Hematopoietic multipotent progenitor cell treated with erythropoietin and hydrocortisone succinate and interleukin-3 and kit ligand, for 17 days (in vitro differentiated cells): Measurements from ENCODE around the gene SPOCD1.

Source experiments
- DNase-seq: peaks from one replicate; pipeline ENCODE4 v3.0.0-alpha.2; 2015; ENCODE audit warnings: low spot score

The SPOCD1 gene

GRCh38 chr1:31799895-31800673 lies 15.7 kb downstream of the SPOCD1 start:
- DNase-seq = no peak

- no peak for DNase-seq
These were observed 16.5 kb downstream of the SPOCD1 start for GRCh38 chr1:31799196-31799894.

- DNase-seq = no peak
These were observed 17.2 kb downstream of the SPOCD1 start for GRCh38 chr1:31798433-31799195.

- DNase-seq = no peak
These were observed 17.8 kb downstream of the SPOCD1 start for GRCh38 chr1:31798086-31798432.

GRCh38 chr1:31797216-31797615 lies 18.6 kb downstream of the SPOCD1 start:
- DNase-seq = no peak

GRCh38 chr1:31796707-31797106 lies 19.1 kb downstream of the SPOCD1 start:
- no peak for DNase-seq

- DNase-seq = peak; percentile 19
These were observed 19.8 kb downstream of the SPOCD1 start for GRCh38 chr1:31795801-31796621.

- no peak for DNase-seq
These were observed 20.6 kb downstream of the SPOCD1 start for GRCh38 chr1:31795096-31795675.

- DNase-seq = no peak
These were observed 22.1 kb downstream of the SPOCD1 start for GRCh38 chr1:31793586-31794285.

GRCh38 chr1:31793086-31793485 lies 22.7 kb downstream of the SPOCD1 start:
- no peak for DNase-seq

GRCh38 chr1:31792541-31792940 lies 23.3 kb downstream of the SPOCD1 start:
- no peak for DNase-seq

GRCh38 chr1:31792116-31792515 lies 23.7 kb downstream of the SPOCD1 start:
- no peak for DNase-seq

GRCh38 chr1:31791131-31791858 lies 24.5 kb downstream of the SPOCD1 start:
- no peak for DNase-seq

- no peak for DNase-seq
These were observed 25.2 kb downstream of the SPOCD1 start for GRCh38 chr1:31790641-31791091.

GRCh38 chr1:31790140-31790539 lies 25.7 kb downstream of the SPOCD1 start:
- no peak for DNase-seq

GRCh38 chr1:31789259-31790065 lies 26.4 kb downstream of the SPOCD1 start:
- DNase-seq = peak; percentile 83

GRCh38 chr1:31788825-31789256 lies 27.0 kb downstream of the SPOCD1 start:
- DNase-seq = peak; percentile 34

GRCh38 chr1:31788138-31788824 lies 27.5 kb downstream of the SPOCD1 start:
- peak; percentile 87 for DNase-seq

GRCh38 chr1:31787786-31788137 lies 28.1 kb downstream of the SPOCD1 start:
- DNase-seq = no peak
